BJ (cell line): Measurements from ENCODE around the gene RIT2. TPM values are rescaled to one million over a fixed set of nuclear protein-coding genes. Genes with fewer than 3 reads are reported as not detected.
"Not testable (repeated sequence)": the region's sequence is repeated elsewhere in the genome, so short reads cannot be mapped to it uniquely, and the experiment has no call there.

ENCODE experiments used
- CTCF ChIA-PET: fragments of 350-600 bp; formaldehyde crosslinking; extraction: SDS; loops from one replicate; lab custom pipeline; 2021; ENCODE audit warnings: antibody characterized with exemption, inconsistent platforms; lab: Yijun Ruan, JAX
- POLR2A ChIA-PET: fragments of 300-600 bp; sonication (Branson Sonifier 250); formaldehyde crosslinking; extraction: SDS; loops from one replicate; lab custom pipeline; 2021; ENCODE audit warnings: antibody characterized with exemption; lab: Charles Lee
- DNase-seq: peaks from one replicate; pipeline ENCODE4 v3.0.0-alpha.2; 2011; ENCODE audit warnings: low read depth
- H3K27me3 ChIP-seq: 2 replicates; pipeline ENCODE4 v1.6.0; 2011; ENCODE audit warnings: low read length; ENCODE audit not compliant: control insufficient read depth, insufficient read depth
- H3K36me3 ChIP-seq: 2 replicates; pipeline ENCODE4 v1.5.1; 2011; ENCODE audit warnings: low read length; ENCODE audit not compliant: control insufficient read depth, insufficient read depth
- H3K4me3 ChIP-seq: 2 replicates; pipeline ENCODE4 v1.5.1; 2011; ENCODE audit warnings: low read depth, mild to moderate bottlenecking, control low read depth, low read length
- CTCF ChIP-seq: IDR thresholded peaks from 2 replicates; pipeline ENCODE4 v1.5.1; 2011; ENCODE audit warnings: low read depth, mild to moderate bottlenecking, control low read depth, inconsistent platforms, low read length, moderate library complexity; ENCODE audit not compliant: insufficient read depth
- polyA plus RNA-seq: library from polyadenylated mRNA; depleted of rRNA; stranded (reverse); fragments of >200 nt; gene quantifications from 2 replicates; pipeline ENCODE4 v1.2.3, GENCODE V29; 2011

The RIT2 gene
- polyA plus RNA-seq, 1 experiment = not detected

- Histone ChIP-seq H3K4me3 (no peak overlapping the region), H3K27me3 (no peaks in the 10 kb centered on the region), H3K36me3 (no peaks in the 10 kb centered on the region)
- ChIA-PET POLR2A (no interaction called here), CTCF (no interaction called here)
- no peak for TF ChIP-seq CTCF
- DNase-seq = no peak
These were observed 307.6 kb downstream of the RIT2 start for GRCh38 chr18:42807887-42808286.

GRCh38 chr18:42801706-42802105 lies 313.8 kb downstream of the RIT2 start:
- ChIA-PET CTCF (no interaction called here), POLR2A (no interaction called here)
- H3K4me3 ChIP-seq = no peak overlapping the region
- H3K36me3 ChIP-seq = no peaks in the 10 kb centered on the region
- TF ChIP-seq CTCF = no peak
- H3K27me3 ChIP-seq = no peaks in the 10 kb centered on the region
- DNase-seq = no peak

GRCh38 chr18:42798606-42799170 lies 316.8 kb downstream of the RIT2 start:
- no peaks in the 10 kb centered on the region for H3K36me3 ChIP-seq
- POLR2A ChIA-PET = no interaction called here
- CTCF ChIA-PET = no interaction called here

GRCh38 chr18:42795213-42795789 lies 320.2 kb downstream of the RIT2 start:
- DNase-seq, CTCF ChIA-PET, H3K36me3 ChIP-seq, POLR2A ChIA-PET, H3K27me3 ChIP-seq, H3K4me3 ChIP-seq: not testable (repeated sequence)

More at GRCh38 chr18:42798606-42799170, 316.8 kb downstream of the RIT2 start:
- no peak for DNase-seq
- H3K4me3 ChIP-seq = no peak overlapping the region
- no peak for TF ChIP-seq CTCF
- H3K27me3 ChIP-seq = no peaks in the 10 kb centered on the region

GRCh38 chr18:42792731-42793130 lies 322.8 kb downstream of the RIT2 start:
- no peak overlapping the region for H3K4me3 ChIP-seq
- ChIA-PET CTCF (interaction anchor here (0.7 to 1.0 kb wide), 2 partner anchors 9 to 103 kb away, joined by 3 read pairs; no protein-coding TSS in a partner anchor), POLR2A (no interaction called here)
- H3K27me3 ChIP-seq = no peaks in the 10 kb centered on the region
- no peak for DNase-seq
- H3K36me3 ChIP-seq = no peaks in the 10 kb centered on the region
- TF ChIP-seq CTCF = no peak
